MM.1S (cell line): ENCODE measurements around the gene CISD2.

Source experiments
- DNase-seq: peaks from one replicate; pipeline ENCODE4 v3.0.0-alpha.2; 2015
- H2AFZ ChIP-seq: fragments of 300-600 bp; sonication (generic); 2 replicates; pipeline ENCODE4 v1.6.0; 2016; ENCODE audit warnings: antibody characterized with exemption, low read length
- H3F3A ChIP-seq: fragments of 300-600 bp; sonication (generic); 2 replicates; pipeline ENCODE4 v1.6.1; 2016; ENCODE audit warnings: mild to moderate bottlenecking, antibody characterized with exemption, low read length, moderate library complexity, mixed read lengths; ENCODE audit not compliant: insufficient read depth
- H3K27ac ChIP-seq: fragments of 300-600 bp; sonication (generic); 2 replicates; pipeline ENCODE4 v1.5.1; 2016; ENCODE audit warnings: mild to moderate bottlenecking, low read length
- H3K27me3 ChIP-seq: fragments of 300-600 bp; sonication (generic); replicated peaks from 2 replicates; pipeline ENCODE4 v1.6.0; 2016; ENCODE audit warnings: low read length; ENCODE audit not compliant: insufficient read depth
- H3K36me3 ChIP-seq: fragments of 300-600 bp; sonication (generic); replicated peaks from 2 replicates; pipeline ENCODE4 v1.6.1; 2016; ENCODE audit warnings: mild to moderate bottlenecking, low read length, mixed read lengths; ENCODE audit not compliant: insufficient read depth
- H3K4me1 ChIP-seq: fragments of 300-600 bp; sonication (generic); 2 replicates; pipeline ENCODE4 v1.6.1; 2016; ENCODE audit warnings: low read length, mixed read lengths
- H3K4me2 ChIP-seq: fragments of 300-600 bp; sonication (generic); 2 replicates; pipeline ENCODE4 v1.6.0; 2016; ENCODE audit warnings: low read depth, low read length
- H3K4me3 ChIP-seq: fragments of 300-600 bp; sonication (generic); 2 replicates; pipeline ENCODE4 v1.5.1; 2016; ENCODE audit warnings: low read length, mixed read lengths
- H3K79me2 ChIP-seq: fragments of 300-600 bp; sonication (generic); 2 replicates; pipeline ENCODE4 v1.6.1; 2016; ENCODE audit warnings: mixed run types, low read length, mixed read lengths
- H3K9ac ChIP-seq: fragments of 300-600 bp; sonication (generic); 2 replicates; pipeline ENCODE4 v1.6.1; 2016; ENCODE audit warnings: low read length, mixed read lengths
- H3K9me2 ChIP-seq: fragments of 300-600 bp; sonication (generic); replicated peaks from 2 replicates; pipeline ENCODE4 v1.6.1; 2016; ENCODE audit warnings: mild to moderate bottlenecking, low read length, mixed read lengths; ENCODE audit not compliant: insufficient read depth
- H3K9me3 ChIP-seq: fragments of 300-600 bp; sonication (generic); replicated peaks from 2 replicates; pipeline ENCODE4 v1.6.1; 2016; ENCODE audit warnings: mild to moderate bottlenecking, low read length, mixed read lengths; ENCODE audit not compliant: insufficient read depth
- H4K20me1 ChIP-seq: fragments of 300-600 bp; sonication (generic); 2 replicates; pipeline ENCODE4 v1.6.1; 2016; ENCODE audit warnings: mild to moderate bottlenecking, low read length, moderate library complexity, mixed read lengths; ENCODE audit not compliant: insufficient read depth
- CTCF ChIP-seq: fragments of 300-600 bp; sonication (generic); IDR thresholded peaks from 2 replicates; pipeline ENCODE4 v1.5.1; 2016; ENCODE audit warnings: antibody characterized with exemption, low read length, mixed read lengths
- EZH2 ChIP-seq: fragments of 300-600 bp; sonication (generic); optimal IDR thresholded peaks from 2 replicates; pipeline ENCODE3; 2017; ENCODE audit warnings: low read depth, mild to moderate bottlenecking, antibody characterized with exemption, low read length, mixed read lengths
- EZH2phosphoT487 ChIP-seq: fragments of 300-600 bp; sonication (generic); IDR thresholded peaks from 2 replicates; pipeline ENCODE4 v1.6.1; 2018; ENCODE audit warnings: antibody characterized with exemption, low read length

Gene CISD2

GRCh38 chr4:102825261-102826091 lies 43.3 kb upstream of the CISD2 start:
- Histone ChIP-seq H3K4me2 (peak overlapping the region; percentile 87), H3K27ac (peak overlapping the region; percentile 100; the same call in 1 of the 2 replicates), H3K9ac (peak overlapping the region; percentile 100), H3K9me2 (no peaks in the 10 kb centered on the region), H3F3A (peaks cover 33% of the 10 kb centered on the region), H3K9me3 (no peaks in the 10 kb centered on the region), H3K4me1 (peaks cover 32% of the 10 kb centered on the region; the same call in 1 of the 2 replicates), H3K4me3 (peak overlapping the region; percentile 84), H3K27me3 (no peaks in the 10 kb centered on the region), H3K36me3 (peaks cover 8% of the 10 kb centered on the region; the same call in 1 of the 2 replicates), H4K20me1 (peaks cover 50% of the 10 kb centered on the region), H3K79me2 (peaks cover 70% of the 10 kb centered on the region), H2AFZ (no peak overlapping the region)
- TF ChIP-seq EZH2, result no peak
- TF ChIP-seq EZH2phosphoT487, result no peak
- no peak for TF ChIP-seq CTCF
- peak; percentile 42 for DNase-seq

- TF ChIP-seq EZH2phosphoT487, result no peak
- no peak for TF ChIP-seq EZH2
- TF ChIP-seq CTCF, result no peak
- no peak for DNase-seq
- peaks cover 30% of the 10 kb centered on the region; the same call in 1 of the 2 replicates for H3K4me1 ChIP-seq
Measured at GRCh38 chr4:102826105-102826889, 42.5 kb upstream of the CISD2 start.

GRCh38 chr4:102826890-102827673 lies 41.7 kb upstream of the CISD2 start, which contains the start of gene UBE2D3:
UBE2D3 (minus strand) TSS chr4:102827551; CDS start chr4:102826508, 1,043 bp downstream.
- 0 out of 2 replicates have a peak, but pooled peaks cover 8% of the 10 kb centered on the region for H3K36me3 ChIP-seq
- peak within 1 kb of the TSS; percentile 51 for H2AFZ ChIP-seq
- H3K4me1 ChIP-seq, result peaks cover 24% of the 10 kb centered on the region; the same call in 1 of the 2 replicates
- H3K9me3 ChIP-seq, result no peaks in the 10 kb centered on the region
- no peaks in the 10 kb centered on the region for H3K27me3 ChIP-seq
- peaks cover 57% of the 10 kb centered on the region for H3K79me2 ChIP-seq
- DNase-seq, result peak; percentile 89
- TF ChIP-seq EZH2phosphoT487 (no peak), CTCF (0 out of 2 replicates have a peak, but pooled peaks have one; percentile 12)
- no peaks in the 10 kb centered on the region for H3K9me2 ChIP-seq
- H3K4me3 ChIP-seq, result peak within 1 kb of the TSS; percentile 84
- peak within 1 kb of the TSS; percentile 100 for H3K27ac ChIP-seq
- peaks cover 34% of the 10 kb centered on the region for H4K20me1 ChIP-seq
- H3K4me2 ChIP-seq, result peak within 1 kb of the TSS; percentile 94
- H3K9ac ChIP-seq, result peak within 1 kb of the TSS; percentile 100
- H3F3A ChIP-seq, result peaks cover 33% of the 10 kb centered on the region

More at GRCh38 chr4:102826105-102826889, 42.5 kb upstream of the CISD2 start:
- peaks cover 65% of the 10 kb centered on the region for H3K79me2 ChIP-seq
- H3K27ac ChIP-seq, result peak overlapping the region; percentile 100
- 0 out of 2 replicates have a peak, but pooled peaks cover 8% of the 10 kb centered on the region for H3K36me3 ChIP-seq
- H3K9me3 ChIP-seq, result no peaks in the 10 kb centered on the region
- peak overlapping the region; percentile 100 for H3K9ac ChIP-seq
- H3K4me3 ChIP-seq, result peak overlapping the region; percentile 84
- no peaks in the 10 kb centered on the region for H3K9me2 ChIP-seq
- H3K4me2 ChIP-seq, result peak overlapping the region; percentile 87
- H3F3A ChIP-seq, result peaks cover 33% of the 10 kb centered on the region
- H4K20me1 ChIP-seq, result peaks cover 42% of the 10 kb centered on the region
- no peaks in the 10 kb centered on the region for H3K27me3 ChIP-seq
- no peak overlapping the region for H2AFZ ChIP-seq
